Mammary epithelial cell (primary cell): ENCODE results near the gene SCN8A.

Experiments
- CTCF ChIP-seq, 2 donors: IDR thresholded peaks in 1 of 2; conservative IDR thresholded peaks in 1 of 2; 2 replicates each; pipeline ENCODE4 v1.5.1; 2011 to 2012; ENCODE audit warnings: inconsistent platforms in 2 of 2, low read length in 2 of 2, mild to moderate bottlenecking in 2 of 2, control low read depth in 1 of 2, low read depth in 1 of 2; ENCODE audit not compliant: insufficient read depth in 1 of 2; ENCODE audit errors: extremely low read depth in 1 of 2
- EZH2 ChIP-seq: IDR thresholded peaks from 2 replicates; pipeline ENCODE4 v1.6.1; 2012; ENCODE audit warnings: low read length, inconsistent platforms, borderline replicate concordance

GRCh38 chr12:51792417-51792816 is 201.4 kb downstream of the SCN8A start:
- TF ChIP-seq CTCF (conservative IDR thresholded peaks at IDR 0.05 in 1 of 2, IDR thresholded peaks at IDR 0.05 in 1 of 2; ENCODE audit: extremely low read depth in 1 of 2, insufficient read depth in 1 of 2, low read depth in 1 of 2, low read length in 2 of 2) (no peak), EZH2 (no peak)
